Fibroblast of lung (primary cell): ENCODE results near the gene STK10. TPM values are rescaled to one million over a fixed set of nuclear protein-coding genes. Genes with fewer than 3 reads are reported as not detected.

Experiments
- DNase-seq, 2 donors: peaks; one replicate each; pipeline versions ENCODE4 v3.0.0 to v3.0.0-alpha.2; 2010; ENCODE audit warnings: low read depth in 2 of 2
- H2AFZ ChIP-seq: 2 replicates; pipeline ENCODE4 v1.5.1; 2012; ENCODE audit warnings: low read length, control low read depth, inconsistent platforms
- H3K27ac ChIP-seq: 2 replicates; pipeline ENCODE4 v1.5.1; 2011; ENCODE audit warnings: low read length, control low read depth; ENCODE audit not compliant: insufficient read depth
- H3K27me3 ChIP-seq: 2 replicates; pipeline ENCODE4 v1.5.1; 2011; ENCODE audit warnings: mild to moderate bottlenecking, low read length; ENCODE audit not compliant: control insufficient read depth, insufficient read depth
- H3K36me3 ChIP-seq: 2 replicates; pipeline ENCODE4 v1.5.1; 2011; ENCODE audit warnings: low read length; ENCODE audit not compliant: control insufficient read depth, insufficient read depth
- H3K4me1 ChIP-seq: 2 replicates; pipeline ENCODE4 v1.5.1; 2011; ENCODE audit warnings: low read length; ENCODE audit not compliant: control insufficient read depth, insufficient read depth; ENCODE audit errors: extremely low read depth
- H3K4me2 ChIP-seq: 2 replicates; pipeline ENCODE4 v1.5.1; 2011; ENCODE audit warnings: low read length, control low read depth; ENCODE audit not compliant: insufficient read depth; ENCODE audit errors: extremely low read depth
- H3K4me3 ChIP-seq, 4 experiments: fragments of 200-600 bp in 1 of 4; sonication (generic) in 1 of 4; replicated peaks in 1 of 4; 2 replicates each; pipeline ENCODE4 v1.5.1; 2011 to 2016; ENCODE audit warnings: low read length in 4 of 4, low read depth in 3 of 4, mild to moderate bottlenecking in 3 of 4, control low read depth in 2 of 4, inconsistent platforms in 1 of 4, mixed read lengths in 1 of 4; ENCODE audit not compliant: insufficient read depth in 1 of 4; ENCODE audit errors: control extremely low read depth in 1 of 4
- H3K79me2 ChIP-seq: 2 replicates; pipeline ENCODE4 v1.5.1; 2012; ENCODE audit warnings: mild to moderate bottlenecking, low read length, inconsistent platforms; ENCODE audit not compliant: control insufficient read depth, insufficient read depth
- H3K9ac ChIP-seq: 2 replicates; pipeline ENCODE4 v1.5.1; 2011; ENCODE audit warnings: mild to moderate bottlenecking, low read length, control low read depth; ENCODE audit not compliant: insufficient read depth
- H3K9me3 ChIP-seq: 2 replicates; pipeline ENCODE4 v1.5.1; 2012; ENCODE audit warnings: low read depth, low read length; ENCODE audit not compliant: control insufficient read depth, insufficient read depth
- H4K20me1 ChIP-seq: 2 replicates; pipeline ENCODE4 v1.5.1; 2011; ENCODE audit warnings: low read length; ENCODE audit not compliant: control insufficient read depth, insufficient read depth; ENCODE audit errors: extremely low read depth
- EZH2 ChIP-seq: IDR thresholded peaks from 2 replicates; pipeline ENCODE4 v1.5.1; 2012; ENCODE audit warnings: low read length, control low read depth, mild to moderate bottlenecking; ENCODE audit errors: missing control alignments
- polyA plus RNA-seq, 2 donors: library from polyadenylated mRNA; depleted of rRNA in 1 of 2; stranded (reverse) in 1 of 2; unstranded in 1 of 2; fragments of >200 nt; gene quantifications; 2 replicates each; pipeline ENCODE4 v1.2.1, GENCODE V29; 2011 to 2012; ENCODE audit warnings: missing spikeins in 1 of 2
- total RNA-seq: library from RNA; depleted of rRNA; stranded (reverse); fragments of >200 nt; gene quantifications from 2 replicates; pipeline ENCODE4 v1.2.1, GENCODE V29; 2014
- TF ChIP-seq, protein P1 (sequence below), 2 donors: IDR thresholded peaks in 1 of 2; conservative IDR thresholded peaks in 1 of 2; 1 replicate in 1 of 2; 2 replicates in 1 of 2; pipeline ENCODE4 v1.5.1; 2011 to 2012; ENCODE audit warnings: low read length in 2 of 2, control low read depth in 1 of 2, inconsistent platforms in 1 of 2, low read depth in 1 of 2, mild to moderate bottlenecking in 1 of 2

The STK10 gene
- total and polyA plus RNA-seq, 2 donors (not counting 1 experiment from before 2014, with no cell fraction given) = 8.9 to 16.0 TPM

DNA sequence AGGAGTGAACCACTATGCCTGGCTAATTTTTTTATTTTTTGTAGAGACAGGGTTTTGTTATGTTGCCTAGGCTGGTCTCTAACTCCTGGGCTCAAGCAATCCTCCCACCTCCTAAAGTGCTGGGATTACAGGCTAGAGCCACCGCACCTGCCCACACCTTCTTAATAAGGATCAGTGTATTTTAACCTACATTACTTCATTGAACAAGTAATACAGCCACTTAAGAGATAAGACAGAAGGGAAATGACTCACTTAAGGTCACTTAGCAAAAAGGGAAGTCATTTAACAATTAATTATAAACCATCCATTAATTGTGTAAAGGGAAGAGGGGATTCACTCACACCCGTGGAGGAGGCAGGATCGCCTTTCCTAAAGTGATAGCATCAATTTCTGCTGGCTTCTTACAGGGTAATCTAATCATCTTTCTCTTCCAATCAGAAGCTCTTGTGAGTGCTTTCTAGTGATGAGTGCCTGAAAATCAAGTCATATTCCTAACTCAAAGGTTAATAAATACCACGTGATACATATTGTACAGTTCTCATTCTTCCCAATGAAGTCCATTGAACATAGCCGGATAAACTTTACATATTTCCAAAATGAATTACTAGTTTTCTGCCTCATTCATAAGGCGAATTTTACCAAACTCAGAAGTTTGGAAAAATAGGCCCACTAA is 185.0 kb downstream of the STK10 start:
- Histone ChIP-seq H3K36me3 (peaks cover 2% of the 10 kb centered on the region), H3K4me1 (peaks cover 3% of the 10 kb centered on the region), H2AFZ (no peak overlapping the region), H3K4me2 (peak overlapping the region; percentile 85), H4K20me1 (peaks cover 5% of the 10 kb centered on the region), H3K79me2 (peaks cover 87% of the 10 kb centered on the region), H3K4me3 (peak overlapping the region in 1 of 4 experiments; percentile 69), H3K27me3 (no peaks in the 10 kb centered on the region), H3K9me3 (no peaks in the 10 kb centered on the region), H3K27ac (no peak overlapping the region), H3K9ac (no peak overlapping the region)
- no peak for TF ChIP-seq EZH2
- TF ChIP-seq, protein P1, sequence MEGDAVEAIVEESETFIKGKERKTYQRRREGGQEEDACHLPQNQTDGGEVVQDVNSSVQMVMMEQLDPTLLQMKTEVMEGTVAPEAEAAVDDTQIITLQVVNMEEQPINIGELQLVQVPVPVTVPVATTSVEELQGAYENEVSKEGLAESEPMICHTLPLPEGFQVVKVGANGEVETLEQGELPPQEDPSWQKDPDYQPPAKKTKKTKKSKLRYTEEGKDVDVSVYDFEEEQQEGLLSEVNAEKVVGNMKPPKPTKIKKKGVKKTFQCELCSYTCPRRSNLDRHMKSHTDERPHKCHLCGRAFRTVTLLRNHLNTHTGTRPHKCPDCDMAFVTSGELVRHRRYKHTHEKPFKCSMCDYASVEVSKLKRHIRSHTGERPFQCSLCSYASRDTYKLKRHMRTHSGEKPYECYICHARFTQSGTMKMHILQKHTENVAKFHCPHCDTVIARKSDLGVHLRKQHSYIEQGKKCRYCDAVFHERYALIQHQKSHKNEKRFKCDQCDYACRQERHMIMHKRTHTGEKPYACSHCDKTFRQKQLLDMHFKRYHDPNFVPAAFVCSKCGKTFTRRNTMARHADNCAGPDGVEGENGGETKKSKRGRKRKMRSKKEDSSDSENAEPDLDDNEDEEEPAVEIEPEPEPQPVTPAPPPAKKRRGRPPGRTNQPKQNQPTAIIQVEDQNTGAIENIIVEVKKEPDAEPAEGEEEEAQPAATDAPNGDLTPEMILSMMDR (conservative IDR thresholded peaks at IDR 0.05 in 1 of 2, IDR thresholded peaks at IDR 0.05 in 1 of 2; ENCODE audit: low read depth in 1 of 2, low read length in 2 of 2) = no peak
- no peak for DNase-seq

DNA sequence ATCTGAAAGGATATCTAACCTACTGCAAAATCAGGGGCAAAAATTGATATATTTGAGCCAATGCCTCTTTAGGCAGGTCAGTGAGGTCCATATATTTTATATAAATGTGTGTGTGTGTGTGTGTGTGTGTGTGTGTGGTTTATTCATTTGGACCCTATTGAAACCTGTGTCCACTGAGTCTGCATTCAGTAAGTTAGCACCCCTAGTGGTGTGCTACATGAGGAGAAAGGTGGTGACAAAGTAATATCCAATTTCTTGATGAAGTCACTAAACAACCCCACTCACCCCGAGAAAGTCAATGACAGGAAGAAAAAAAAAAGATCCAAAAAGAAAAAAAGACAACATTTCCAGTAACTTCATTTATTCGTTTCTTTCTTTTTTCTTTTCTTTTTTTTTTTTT is 185.7 kb downstream of the STK10 start:
- H3K27ac ChIP-seq = no peak overlapping the region
- H4K20me1 ChIP-seq = peaks cover 5% of the 10 kb centered on the region
- peak in 1 of 2 donors; percentile 23 for DNase-seq

DNA sequence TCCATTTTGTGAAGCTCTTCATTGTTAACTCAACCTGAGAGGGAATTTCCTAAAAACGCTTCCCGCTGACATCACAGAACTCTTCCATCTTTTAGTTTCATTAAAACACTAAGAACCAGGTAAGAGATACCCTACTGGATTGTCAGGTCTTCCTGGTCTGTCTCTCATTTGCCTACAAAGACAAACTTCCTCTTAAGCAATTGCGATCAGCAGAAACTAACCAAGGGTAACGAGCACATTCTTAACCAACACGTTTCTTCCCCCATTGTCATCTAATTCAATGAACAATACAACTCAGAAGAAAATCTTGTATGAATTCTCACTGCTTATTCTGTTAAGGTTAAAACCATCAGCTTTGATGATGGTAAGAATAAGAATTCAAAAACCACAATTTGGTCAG is 188.1 kb downstream of the STK10 start:
- H3K27ac ChIP-seq = no peak overlapping the region
- no peak overlapping the region for H3K4me2 ChIP-seq
- DNase-seq = no peak
- peaks cover 5% of the 10 kb centered on the region for H3K4me1 ChIP-seq
- H3K27me3 ChIP-seq = no peaks in the 10 kb centered on the region
- TF ChIP-seq EZH2 = no peak
- TF ChIP-seq, protein P1 (conservative IDR thresholded peaks at IDR 0.05 in 1 of 2, IDR thresholded peaks at IDR 0.05 in 1 of 2; ENCODE audit: low read depth in 1 of 2, low read length in 2 of 2) = no peak
- H3K79me2 ChIP-seq = peaks cover 97% of the 10 kb centered on the region
- peaks cover 2% of the 10 kb centered on the region for H3K36me3 ChIP-seq
- H2AFZ ChIP-seq = no peak overlapping the region
- peaks cover 7% of the 10 kb centered on the region for H4K20me1 ChIP-seq
- no peak overlapping the region for H3K4me3 ChIP-seq
- H3K9ac ChIP-seq = no peak overlapping the region
- no peaks in the 10 kb centered on the region for H3K9me3 ChIP-seq

More for the DNA sequence above, 185.7 kb downstream of the STK10 start:
- Histone ChIP-seq H3K4me3 (no peak overlapping the region), H3K79me2 (peaks cover 91% of the 10 kb centered on the region), H3K9me3 (no peaks in the 10 kb centered on the region), H3K36me3 (peaks cover 2% of the 10 kb centered on the region), H2AFZ (no peak overlapping the region), H3K4me1 (peaks cover 3% of the 10 kb centered on the region), H3K4me2 (no peak overlapping the region), H3K9ac (no peak overlapping the region), H3K27me3 (no peaks in the 10 kb centered on the region)
- TF ChIP-seq, protein P1 (conservative IDR thresholded peaks at IDR 0.05 in 1 of 2, IDR thresholded peaks at IDR 0.05 in 1 of 2; ENCODE audit: low read depth in 1 of 2, low read length in 2 of 2) = peak; percentile 36 to 50
- TF ChIP-seq EZH2 = no peak
